Stimulated activated CD8-positive, alpha-beta memory T cell treated with anti-CD3 and anti-CD28 coated beads, Interleukin-7, amount 100 ng/mL, for 4 hours (primary cell): Measurements from ENCODE around the gene NPEPL1.

Experiments used
- DNase-seq, 2 donors: peaks; one replicate each; pipeline ENCODE4 v3.0.0-alpha.2; 2020; ENCODE audit warnings: low read depth in 2 of 2

Gene NPEPL1

DNA sequence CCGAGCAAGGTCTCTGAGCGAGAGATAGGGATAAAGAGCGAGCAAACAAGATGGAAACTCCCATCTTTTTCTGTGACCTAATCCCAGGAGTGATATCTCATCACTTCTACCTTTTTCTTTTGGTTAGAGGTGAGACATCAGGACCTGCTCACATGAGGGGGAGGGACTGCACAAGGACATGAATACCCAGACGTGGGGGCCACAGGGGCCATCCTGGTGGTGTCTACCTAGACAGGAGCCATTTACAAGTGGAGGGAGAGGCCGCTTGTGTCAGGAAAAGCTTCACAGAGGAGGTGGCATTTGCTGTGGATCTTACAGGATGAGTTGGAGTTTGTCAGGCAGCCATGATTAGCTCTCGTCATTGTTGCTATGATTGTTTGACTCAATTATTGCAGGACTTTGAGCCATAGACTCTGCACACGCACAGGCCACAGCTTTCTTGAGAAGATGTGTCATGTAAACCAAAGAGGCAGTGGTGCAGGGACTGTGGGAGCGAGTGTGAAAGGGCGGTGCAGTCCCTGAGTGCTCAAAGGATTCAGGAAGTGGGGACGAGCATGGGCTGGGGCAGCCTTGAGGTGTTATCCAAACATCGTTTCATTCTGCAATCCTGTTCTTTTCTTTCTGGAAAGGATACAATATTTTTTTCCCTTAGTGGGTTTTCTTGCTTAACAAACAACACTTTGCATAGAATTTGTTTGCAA is 7.7 kb downstream of the NPEPL1 start:
- DNase-seq, result no peak

DNA sequence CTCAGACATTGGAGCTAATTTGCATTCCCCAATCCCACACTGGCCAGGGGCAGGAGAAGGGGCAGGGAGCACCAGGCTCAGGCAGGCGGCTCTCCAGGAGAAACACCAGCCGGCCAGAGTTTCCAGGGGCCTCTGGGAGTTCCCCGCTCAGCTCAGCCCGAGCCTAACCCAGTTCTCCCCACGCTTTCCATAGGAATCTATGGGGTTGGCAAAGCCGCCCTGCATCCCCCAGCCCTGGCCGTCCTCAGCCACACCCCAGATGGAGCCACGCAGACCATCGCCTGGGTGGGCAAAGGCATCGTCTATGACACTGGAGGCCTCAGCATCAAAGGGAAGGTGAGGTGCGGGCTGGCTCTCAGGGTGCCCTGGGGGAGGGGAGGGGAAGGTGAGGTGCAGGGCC is 8.2 kb downstream of the NPEPL1 start:
- DNase-seq, result no peak

DNA sequence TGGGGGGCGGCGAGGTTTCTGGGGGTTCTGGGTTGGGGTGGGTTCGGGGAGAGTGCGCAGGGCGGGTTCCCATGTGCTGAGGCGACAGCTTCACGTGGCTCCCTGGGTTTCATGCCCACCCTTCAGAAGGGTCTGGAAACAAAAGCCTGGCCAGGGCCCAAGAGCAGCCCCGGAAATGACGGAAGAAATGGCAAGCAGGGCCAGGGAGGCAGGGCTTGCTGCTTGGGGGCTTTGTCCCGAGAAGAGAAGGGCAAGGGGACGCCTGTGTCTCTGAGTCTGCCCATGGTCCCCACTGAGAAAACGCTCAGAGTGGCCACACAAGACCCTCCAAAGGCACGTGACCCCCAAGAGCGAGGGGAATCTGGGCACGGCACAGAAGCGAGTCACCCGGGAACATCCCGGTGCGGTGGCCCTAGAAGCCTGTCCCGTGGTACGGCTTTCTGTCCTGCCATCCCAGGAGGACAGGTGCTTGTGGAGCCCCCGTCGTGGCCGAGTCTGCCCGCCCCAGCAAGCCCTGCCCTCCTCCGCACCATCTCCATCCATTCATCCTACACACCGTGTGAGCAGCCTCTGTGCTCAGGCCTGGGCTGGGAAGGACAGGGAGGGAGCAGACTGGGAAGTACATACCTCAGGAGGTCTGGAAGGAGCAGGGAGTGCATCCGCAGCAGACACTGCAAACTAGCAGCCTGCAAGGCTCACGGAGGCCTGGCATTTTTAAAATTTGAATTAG is 9.0 kb downstream of the NPEPL1 start:
- no peak for DNase-seq

DNA sequence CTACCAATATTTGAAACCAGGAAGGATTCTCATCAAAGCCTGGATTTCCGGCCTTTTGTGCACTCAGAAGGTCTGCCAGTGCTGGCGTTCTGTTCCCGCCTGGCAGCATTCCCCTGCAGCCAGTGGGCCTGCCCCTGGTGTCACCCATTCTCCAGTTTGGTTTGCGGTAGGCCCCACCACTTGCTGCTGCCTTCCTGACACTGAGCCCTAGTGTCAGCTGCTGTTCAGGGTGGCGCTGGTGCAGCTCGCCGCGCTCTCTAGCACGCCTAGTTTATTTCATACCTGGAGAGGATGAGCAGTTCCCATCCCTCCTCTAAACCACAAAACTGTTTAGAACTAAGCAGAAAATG is 9.5 kb downstream of the NPEPL1 start:
- no peak for DNase-seq

DNA sequence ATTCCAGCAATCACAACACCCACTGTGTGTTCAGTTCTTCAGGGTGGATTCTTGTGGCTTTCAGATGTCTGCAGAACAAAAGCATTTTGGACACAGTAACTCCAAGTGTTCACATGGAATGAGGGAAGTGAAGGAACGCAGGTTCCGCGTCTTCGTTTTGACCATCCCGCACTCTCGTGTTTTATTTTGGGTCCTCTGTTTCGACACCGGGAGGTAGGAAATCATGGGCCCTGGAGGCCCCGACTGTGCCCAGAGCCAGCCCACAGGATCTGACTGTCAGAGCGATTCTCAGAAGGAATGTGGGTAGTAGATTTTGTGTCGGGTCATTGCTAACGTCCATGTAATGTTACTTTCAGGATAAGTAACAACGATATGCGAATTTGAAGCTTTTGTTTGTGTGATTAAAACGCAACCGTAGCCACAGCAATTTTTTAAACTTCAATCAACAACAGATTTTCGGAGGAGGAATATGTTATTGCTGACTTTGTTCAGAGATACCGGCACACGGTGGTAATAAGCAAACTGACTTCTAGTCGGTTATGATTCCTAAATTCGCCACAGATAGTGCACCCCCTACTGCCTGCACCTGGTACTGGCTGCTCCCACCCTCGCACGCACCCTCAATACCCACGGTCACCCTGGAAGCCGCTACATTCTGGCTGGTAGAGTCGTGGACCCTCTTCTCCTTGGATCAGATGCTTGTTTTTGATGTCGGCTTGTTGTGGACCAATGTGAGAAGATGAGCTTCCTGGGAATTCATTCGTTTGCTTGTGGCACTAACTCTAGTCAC is 10.5 kb downstream of the NPEPL1 start:
- DNase-seq, result no peak

DNA sequence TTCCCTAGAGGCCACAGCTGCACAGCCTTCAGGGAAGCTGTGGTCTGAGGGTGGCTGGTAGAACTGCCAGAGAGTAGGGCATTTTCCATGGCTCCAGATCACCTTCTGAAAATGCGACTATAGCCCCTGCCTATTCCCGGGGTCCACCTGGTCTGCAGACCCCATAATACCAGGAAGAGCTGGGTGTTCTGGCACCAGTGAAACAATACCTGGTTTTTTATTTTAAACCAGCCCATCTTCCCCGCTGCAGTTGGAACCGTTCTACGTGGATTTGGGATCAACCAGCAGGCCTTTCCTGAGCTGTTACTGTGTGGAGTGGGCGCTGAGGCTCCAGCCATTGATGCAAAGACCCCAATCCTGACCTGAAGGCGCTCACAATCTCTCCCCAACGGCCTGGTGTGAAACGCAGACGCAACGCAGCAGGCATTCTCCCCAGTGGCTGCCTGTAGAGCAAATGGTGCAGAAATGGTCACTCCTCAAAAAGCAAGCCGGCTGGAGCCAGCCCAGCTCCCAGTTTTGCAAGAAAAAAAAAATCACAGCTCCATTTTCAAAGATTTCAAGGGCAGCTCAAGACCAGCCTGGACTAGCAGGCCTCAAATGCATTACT is 11.3 kb downstream of the NPEPL1 start:
- DNase-seq, result no peak

DNA sequence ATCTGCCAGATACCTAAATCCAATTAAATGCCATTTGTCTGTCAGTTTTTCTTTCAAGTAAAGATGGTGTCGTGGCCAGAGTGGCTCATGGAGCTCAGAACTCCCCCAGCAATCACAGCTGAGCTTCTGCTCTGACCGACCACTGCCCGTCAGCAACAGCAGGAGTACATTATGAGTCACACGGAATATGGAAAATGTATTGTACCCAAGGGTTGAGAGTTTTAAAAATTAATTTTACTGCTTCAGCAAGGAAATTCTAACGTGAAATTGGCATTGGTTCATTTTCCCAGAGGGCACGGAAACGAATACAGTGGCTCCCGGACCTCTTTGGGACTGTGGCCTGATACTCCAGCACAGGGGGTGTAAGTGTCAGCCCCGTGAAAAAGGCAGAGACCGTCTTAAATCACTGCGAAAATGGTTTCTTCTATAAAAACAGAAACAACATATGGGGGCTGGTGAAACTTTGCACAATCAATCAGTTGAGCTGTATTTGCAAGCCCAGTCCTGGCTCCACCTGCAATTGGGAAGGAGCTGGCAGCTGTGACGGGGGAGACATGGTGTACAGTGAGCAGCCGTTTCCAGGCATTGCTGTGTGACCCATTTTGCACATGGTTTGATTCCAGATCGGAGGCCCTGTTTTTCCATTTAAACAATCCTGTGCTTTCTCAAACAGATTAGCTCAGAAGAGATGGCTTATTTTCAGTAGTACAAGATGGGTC is 12.8 kb downstream of the NPEPL1 start:
- DNase-seq, result no peak

DNA sequence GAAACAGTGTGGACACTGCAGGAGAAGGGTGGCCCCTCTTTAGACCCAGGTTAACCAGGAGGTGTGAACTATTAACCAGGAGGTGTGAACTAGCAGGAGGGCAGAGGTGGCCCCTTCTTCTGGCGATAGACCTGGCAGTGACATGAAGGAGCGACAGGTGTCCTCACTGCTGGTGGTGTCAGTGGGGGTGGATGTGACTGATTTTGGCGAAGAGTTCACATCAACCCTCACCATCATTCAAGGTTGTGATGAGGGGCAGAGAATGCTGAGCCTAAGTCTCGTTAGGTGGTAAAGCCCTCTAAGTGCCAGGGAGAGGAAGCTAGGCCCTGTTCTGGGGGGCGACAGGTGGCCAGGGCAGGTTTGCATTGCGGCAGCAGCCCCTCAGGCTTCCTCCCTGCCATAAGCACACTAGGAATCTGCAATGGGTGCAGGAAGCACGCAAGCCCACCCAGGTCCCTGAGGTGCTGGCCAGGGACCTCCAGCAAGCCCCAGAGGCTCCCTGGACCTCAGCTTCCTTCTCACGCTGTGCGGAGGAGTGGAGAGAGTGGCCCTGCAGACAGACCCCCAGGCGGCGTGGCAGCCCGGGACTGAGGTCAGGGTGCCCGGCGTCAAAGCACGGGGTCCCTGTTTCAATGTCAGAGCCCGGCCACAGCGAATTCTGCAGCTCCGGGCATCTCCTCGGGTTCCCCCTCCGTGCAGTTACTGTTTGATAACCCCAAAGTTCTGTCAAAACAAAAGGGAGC is 13.7 kb downstream of the NPEPL1 start:
- DNase-seq, result no peak

DNA sequence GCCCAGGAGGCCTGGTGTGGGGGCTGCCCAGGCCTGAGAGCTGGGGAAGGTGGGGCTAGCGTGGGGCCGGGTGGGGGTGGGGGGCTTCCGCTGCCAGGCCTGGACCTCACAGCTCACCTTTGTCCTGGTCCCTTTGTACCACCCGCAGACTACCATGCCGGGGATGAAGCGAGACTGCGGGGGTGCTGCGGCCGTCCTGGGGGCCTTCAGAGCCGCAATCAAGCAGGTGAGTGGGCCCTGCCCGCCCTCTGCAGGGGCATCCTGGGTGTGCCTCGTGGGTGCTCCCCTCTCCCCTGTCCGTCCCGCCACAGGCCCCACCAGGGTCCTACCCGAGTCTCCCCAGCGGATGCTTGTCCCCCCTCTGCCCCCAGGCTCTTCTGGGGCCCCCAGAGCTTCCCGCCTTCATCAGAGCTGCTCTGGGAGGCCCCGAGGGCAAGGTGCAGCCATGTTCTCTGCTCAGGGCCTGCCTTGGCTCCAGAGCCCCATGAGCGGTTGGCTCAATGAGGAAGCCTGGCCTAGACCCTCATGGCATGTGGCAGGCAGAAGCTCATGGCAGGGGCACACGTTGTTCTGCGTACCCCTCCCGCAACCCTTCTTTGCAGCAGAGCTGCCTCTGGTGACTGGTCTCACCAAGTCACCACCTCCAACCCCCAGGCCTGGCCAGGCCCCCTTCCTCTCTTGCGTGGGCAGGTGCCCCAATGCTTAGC is 14.5 kb downstream of the NPEPL1 start:
- no peak for DNase-seq

DNA sequence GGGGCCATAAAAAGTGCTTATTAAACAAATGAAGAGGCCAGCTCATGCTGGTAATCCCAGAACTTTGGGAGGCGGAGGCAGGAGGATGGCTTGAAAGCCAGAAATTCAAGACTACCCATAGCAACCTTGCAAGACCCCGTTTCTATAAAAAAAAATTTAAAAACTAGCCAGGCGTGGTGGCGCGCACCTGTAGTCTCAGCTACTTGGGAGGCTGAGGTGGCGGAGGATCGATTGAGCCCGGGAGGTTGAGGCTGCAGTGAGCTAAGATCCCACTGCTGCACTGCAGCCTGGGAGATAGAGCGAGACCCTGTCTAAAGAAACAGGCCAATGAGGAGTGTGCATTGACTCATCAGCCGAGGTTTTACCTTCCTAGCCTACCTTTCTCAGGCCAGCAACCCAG is 15.2 kb downstream of the NPEPL1 start:
- DNase-seq, result no peak

DNA sequence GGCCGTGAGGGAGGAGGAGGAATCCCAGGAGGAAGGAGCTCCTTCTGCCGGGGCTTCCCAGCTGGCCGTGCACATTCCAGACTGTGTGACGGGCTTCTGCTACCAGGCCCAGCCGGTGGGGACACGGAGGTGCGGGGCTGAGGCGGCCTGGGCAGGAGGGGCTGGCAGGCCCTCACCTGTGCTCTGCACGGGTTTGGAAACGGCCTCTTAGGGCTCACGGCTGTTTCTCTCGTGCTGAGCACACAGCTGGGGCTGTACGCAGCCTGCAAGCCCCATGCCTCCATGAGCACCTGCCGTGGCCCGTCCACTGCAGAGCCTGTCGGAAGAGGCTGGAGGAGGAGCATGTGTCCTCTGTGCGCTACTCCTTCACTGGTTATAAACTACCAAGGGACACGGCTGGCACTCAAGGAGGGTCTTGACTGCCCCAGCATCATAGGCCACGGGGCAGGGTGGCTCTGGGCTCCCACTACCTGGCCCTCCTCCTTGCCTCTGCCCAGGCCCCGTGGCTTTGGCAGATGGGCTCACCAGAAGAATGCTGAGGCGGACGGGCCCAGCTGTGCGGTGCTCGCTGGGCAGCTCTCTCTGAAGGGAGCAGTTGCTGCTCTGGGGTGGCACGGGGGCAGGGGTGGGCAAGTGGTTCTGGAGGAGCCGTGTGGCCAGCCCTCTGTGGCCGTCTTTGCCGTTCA is 15.8 kb downstream of the NPEPL1 start:
- no peak for DNase-seq

DNA sequence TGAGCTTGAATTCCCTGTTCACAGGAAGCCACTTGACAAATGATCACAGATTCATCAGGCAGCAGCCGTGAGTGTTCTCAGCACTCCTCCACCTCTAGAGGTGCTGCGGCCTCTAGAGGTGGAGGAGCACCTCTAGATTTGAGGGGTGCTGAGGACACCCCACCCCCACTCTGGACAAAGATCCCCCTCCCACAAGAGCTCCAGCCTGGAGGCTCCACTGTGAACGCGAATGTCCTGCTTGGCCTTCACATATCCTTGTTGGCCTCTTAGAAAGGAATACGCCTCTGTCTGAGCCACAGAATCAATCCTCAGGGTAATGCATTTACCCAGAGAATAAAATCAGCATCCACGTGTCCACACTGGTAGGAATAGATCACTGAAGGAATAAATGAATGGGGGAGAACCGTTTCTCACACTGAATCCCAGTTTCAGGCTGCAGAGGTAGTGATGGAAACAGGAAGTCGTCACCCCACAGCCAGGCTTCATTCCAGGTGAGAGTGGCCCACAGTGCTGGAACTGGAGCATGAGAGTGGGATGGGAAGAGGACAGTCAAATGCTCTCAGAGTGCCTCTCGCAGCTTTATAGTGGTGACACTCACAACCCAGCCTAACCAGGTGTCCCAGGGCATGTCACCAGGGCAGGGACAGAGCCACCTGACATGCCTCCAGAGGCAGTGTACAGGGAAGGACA is 16.6 kb downstream of the NPEPL1 start:
- DNase-seq, result no peak

DNA sequence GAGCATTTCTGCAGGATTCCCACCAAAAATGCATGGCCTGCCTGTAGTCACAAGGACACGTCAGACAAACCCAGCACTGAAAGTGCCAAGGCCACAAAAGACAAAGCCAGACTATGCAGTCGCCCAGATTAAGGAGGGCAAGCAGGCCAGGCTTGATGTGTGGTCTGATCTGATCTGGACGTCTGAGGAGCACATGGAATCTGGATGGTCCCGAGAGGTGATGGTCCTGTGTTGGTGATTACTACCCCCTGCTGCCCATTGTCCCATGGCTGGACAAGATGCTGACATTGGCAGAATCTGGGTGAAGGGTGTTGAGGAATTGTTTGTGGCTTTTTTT is 17.1 kb downstream of the NPEPL1 start:
- no peak for DNase-seq

DNA sequence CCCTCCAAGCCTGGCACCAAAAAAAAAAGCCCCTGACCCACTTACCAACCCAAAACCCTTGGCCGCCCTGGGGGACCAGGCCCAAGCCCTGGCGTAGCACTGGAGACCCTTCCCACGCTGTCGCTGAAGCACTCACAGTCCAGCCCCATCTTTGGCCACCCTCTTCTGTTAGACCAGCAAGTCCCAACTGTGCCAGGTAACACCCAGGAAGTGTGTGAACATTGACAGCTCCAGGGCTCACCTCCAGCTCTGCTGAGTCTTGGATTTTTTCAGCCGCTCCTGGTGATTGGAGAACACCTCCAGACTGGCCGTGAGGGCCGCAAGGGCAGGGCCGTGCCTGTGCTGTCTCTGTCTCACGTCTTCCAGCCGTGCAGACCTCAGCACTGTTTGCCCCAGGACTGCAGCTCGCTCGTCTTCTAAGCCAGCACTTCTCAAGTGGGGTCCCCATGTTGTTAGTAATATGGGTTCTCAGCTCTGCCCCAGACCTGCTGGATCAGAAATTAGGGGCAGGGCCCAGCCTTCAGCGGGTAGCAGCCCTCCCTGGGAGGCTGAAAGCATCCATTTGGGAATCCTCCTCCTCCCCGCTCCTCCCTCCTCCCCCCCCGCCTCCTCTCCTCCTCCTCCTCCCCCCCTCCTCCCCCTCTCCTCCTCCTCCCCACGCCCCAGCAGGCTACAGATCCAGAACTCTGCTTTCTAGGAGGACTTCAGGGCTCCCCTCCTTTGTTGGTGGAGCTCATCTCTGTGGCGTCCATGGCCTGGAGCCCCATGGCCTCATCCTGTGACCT is 18.1 kb downstream of the NPEPL1 start:
- no peak for DNase-seq

DNA sequence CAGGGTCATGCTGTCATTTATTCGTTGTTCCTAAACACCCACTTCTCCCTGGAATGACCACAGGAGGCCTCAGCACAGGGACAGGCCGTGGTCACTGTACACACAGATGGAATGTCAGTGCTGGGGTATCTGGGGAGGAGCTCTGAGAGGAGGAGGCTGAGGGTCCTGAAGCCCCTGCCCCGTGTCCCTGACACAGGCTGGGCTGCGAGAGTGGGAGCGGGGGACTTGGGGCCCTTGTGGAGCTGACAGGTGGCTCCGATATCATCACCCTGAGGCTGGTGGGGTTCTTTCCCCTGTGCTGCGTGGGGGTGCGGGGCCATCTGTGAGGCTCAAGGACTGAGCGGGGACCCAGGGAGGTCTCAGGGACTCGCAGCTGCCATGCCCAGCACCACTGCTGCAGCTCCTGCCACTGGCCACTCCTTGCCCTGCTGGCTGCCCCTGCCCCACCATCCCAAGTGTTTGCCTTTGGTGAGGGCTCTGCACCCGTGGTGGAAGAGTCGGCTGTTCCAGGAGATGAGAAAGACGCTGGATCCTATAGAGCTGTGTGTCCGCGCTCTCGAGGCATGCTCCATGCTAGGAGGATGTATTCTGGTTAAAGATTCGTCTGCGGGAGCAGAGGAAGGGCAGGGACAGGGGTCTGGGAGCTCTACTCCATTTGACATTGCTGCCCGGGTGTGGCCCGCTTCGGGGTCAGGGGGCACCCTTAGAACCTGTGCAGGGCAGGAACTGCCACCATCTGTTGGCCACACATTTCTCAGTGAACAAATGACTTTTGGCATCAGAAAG is 18.9 kb downstream of the NPEPL1 start:
- no peak for DNase-seq

DNA sequence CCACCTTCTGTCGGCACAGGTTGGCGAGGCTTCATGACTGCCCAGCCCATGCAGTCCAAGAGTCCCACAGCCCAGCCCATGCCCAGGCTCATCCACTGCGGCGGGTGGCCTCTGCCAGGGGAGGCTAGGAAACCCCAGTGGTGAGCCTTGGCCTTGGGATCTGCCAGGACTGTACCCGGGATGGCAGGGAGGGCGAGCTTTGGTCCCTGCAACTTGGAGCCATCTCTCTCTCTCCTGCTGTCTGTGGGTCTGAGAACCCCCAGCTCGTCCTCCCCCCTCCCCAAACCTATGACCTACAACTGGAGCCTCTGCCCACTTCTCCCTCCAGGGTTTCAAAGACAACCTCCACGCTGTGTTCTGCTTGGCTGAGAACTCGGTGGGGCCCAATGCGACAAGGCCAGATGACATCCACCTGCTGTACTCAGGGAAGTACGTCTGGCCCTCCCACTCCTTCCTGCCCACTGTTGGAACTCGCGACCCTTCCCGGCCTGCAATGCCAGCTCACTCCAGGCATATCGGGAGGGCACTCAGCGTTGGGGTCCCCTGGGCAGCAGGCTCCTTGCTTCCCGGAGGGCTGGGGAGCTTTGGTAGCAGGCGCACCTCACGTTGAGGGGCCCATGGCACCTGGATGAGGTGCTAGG is 19.7 kb downstream of the NPEPL1 start:
- no peak for DNase-seq
